GM19099 (cell line): Measurements from ENCODE around the gene NT5DC1.

Experiments
- POLR2A ChIP-seq: IDR thresholded peaks from 3 replicates; pipeline ENCODE4 v1.6.1; 2011; ENCODE audit warnings: low read depth; ENCODE audit not compliant: insufficient read length; ENCODE audit errors: extremely low read depth

Gene NT5DC1

GRCh38 chr6:116156405-116157326 lies 56.0 kb downstream of the NT5DC1 start:
- TF ChIP-seq POLR2A: no peak

GRCh38 chr6:116157391-116157790 lies 56.7 kb downstream of the NT5DC1 start:
- TF ChIP-seq POLR2A: no peak

- TF ChIP-seq POLR2A: no peak
Observed at GRCh38 chr6:116158641-116159040, 58.0 kb downstream of the NT5DC1 start.

GRCh38 chr6:116159782-116160524 lies 59.3 kb downstream of the NT5DC1 start:
- TF ChIP-seq POLR2A: no peak

- no peak for TF ChIP-seq POLR2A
Observed at GRCh38 chr6:116165596-116165995, 64.9 kb downstream of the NT5DC1 start.

GRCh38 chr6:116166369-116166768 lies 65.7 kb downstream of the NT5DC1 start:
- TF ChIP-seq POLR2A: no peak

- TF ChIP-seq POLR2A: no peak
Observed at GRCh38 chr6:116168148-116168547, 67.5 kb downstream of the NT5DC1 start.

- TF ChIP-seq POLR2A: no peak
Observed at GRCh38 chr6:116169880-116170279, 69.2 kb downstream of the NT5DC1 start.

GRCh38 chr6:116170358-116171057 lies 69.9 kb downstream of the NT5DC1 start:
- no peak for TF ChIP-seq POLR2A

GRCh38 chr6:116173928-116174327 lies 73.3 kb downstream of the NT5DC1 start:
- no peak for TF ChIP-seq POLR2A

- no peak for TF ChIP-seq POLR2A
Observed at GRCh38 chr6:116175344-116175743, 74.7 kb downstream of the NT5DC1 start.

GRCh38 chr6:116176596-116176995 lies 75.9 kb downstream of the NT5DC1 start:
- no peak for TF ChIP-seq POLR2A

GRCh38 chr6:116180375-116180774 lies 79.7 kb downstream of the NT5DC1 start:
- TF ChIP-seq POLR2A: no peak

- TF ChIP-seq POLR2A: no peak
Observed at GRCh38 chr6:116189472-116189871, 88.8 kb downstream of the NT5DC1 start.

- TF ChIP-seq POLR2A: no peak
Observed at GRCh38 chr6:116190550-116190949, 89.9 kb downstream of the NT5DC1 start.
